Fibroblast of skin of scalp (primary cell): ENCODE measurements around the gene PRKG1.

Source experiments
- DNase-seq: peaks from one replicate; pipeline ENCODE4 v3.0.0-alpha.2; 2013

Gene PRKG1

GRCh38 chr10:51076299-51076841 is 2.1 kb downstream of the PRKG1 start:
- no peak for DNase-seq

- DNase-seq, result no peak
These were observed 2.8 kb downstream of the PRKG1 start for GRCh38 chr10:51077074-51077473.

DNA sequence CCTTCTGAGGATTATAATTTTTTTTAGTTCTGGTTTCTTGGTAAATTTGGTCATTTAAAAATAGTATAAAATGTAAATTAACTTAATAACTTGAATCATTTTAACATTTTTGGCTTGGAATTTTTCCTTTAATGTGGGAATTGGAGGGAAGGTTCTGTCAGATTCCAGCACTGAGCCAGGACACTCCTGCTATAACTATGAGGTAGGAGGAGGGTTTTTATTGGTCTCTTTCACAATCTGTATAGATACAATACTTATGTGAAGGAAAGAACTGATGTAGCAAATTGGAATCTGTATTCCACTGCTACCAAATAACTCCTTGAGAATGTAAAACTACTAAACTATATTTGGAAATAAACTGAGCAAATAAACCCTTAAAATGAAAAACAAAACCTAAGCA is 3.2 kb downstream of the PRKG1 start:
- DNase-seq, result no peak

GRCh38 chr10:51079331-51079730 is 5.0 kb downstream of the PRKG1 start:
- peak; percentile 12 for DNase-seq

- DNase-seq, result no peak
These were observed 5.5 kb downstream of the PRKG1 start for GRCh38 chr10:51079766-51080165.

- no peak for DNase-seq
These were observed 6.2 kb downstream of the PRKG1 start for GRCh38 chr10:51080311-51081006.

GRCh38 chr10:51082857-51083256 is 8.6 kb downstream of the PRKG1 start:
- DNase-seq, result no peak

GRCh38 chr10:51083356-51083853 is 9.1 kb downstream of the PRKG1 start:
- peak; percentile 52 for DNase-seq

- DNase-seq, result no peak
These were observed 10.9 kb downstream of the PRKG1 start for GRCh38 chr10:51085204-51085603.

- peak; percentile 52 for DNase-seq
These were observed 12.4 kb downstream of the PRKG1 start for GRCh38 chr10:51086710-51087109.

GRCh38 chr10:51087114-51087513 is 12.8 kb downstream of the PRKG1 start:
- no peak for DNase-seq

DNA sequence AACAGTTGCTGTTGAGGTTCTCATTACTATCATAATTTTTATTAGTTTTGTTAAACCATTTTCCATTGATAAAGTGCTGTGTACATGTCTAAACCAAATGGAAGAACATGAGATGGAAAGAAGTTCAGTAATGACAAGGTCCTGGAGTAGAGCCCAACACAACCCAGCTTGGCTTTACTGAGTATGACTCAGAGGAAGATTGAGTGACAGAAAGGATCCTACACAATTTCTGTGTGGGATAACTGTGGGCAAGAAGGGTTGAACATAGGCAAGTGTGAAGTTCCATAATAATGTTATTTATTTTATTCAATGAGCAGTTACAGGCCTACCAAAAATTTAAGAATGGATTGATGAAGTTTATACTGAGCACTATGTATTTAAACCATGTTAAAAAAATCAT is 15.9 kb downstream of the PRKG1 start:
- peak; percentile 47 for DNase-seq

- DNase-seq, result peak; percentile 36
These were observed 18.1 kb downstream of the PRKG1 start for GRCh38 chr10:51092402-51092801.

DNA sequence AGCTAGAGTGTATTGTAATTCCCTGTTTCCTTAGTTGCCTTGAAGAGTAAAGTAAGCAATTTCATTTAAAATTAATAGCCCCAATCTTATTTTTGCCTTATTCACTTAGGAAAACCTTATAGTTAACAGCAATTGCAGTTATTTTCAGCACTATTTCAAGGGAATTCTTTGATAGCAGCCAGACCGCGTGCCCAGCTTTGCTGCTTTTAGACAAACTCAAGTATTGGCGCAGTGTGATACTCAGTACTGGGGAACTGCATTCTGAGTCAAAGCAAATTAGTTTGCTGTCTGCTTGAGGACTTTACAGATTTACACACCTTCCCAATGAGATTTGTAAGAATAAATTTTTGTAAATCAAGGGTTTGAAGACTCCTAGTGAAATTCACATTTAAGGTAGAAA is 21.2 kb downstream of the PRKG1 start:
- no peak for DNase-seq

- DNase-seq, result peak; percentile 30
These were observed 23.3 kb downstream of the PRKG1 start for GRCh38 chr10:51097546-51097945.

DNA sequence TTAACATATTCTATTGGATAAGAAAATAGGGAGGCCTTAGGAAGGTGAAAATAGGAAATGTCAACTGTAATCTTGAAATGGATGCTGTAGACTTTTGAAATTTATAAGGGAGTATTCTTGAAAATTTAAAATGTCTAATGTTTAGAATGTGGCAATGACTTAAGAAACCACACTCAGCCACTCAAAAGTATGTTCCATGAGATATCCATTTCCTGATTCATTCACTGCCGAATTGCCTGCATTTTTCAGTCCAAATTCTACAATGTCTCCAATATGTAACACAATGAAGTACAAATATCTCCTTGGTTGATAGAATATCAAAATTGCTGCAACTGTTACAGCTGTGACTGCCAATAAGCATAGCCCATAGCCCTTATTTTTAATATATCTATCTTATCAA is 25.9 kb downstream of the PRKG1 start:
- peak; percentile 46 for DNase-seq

DNA sequence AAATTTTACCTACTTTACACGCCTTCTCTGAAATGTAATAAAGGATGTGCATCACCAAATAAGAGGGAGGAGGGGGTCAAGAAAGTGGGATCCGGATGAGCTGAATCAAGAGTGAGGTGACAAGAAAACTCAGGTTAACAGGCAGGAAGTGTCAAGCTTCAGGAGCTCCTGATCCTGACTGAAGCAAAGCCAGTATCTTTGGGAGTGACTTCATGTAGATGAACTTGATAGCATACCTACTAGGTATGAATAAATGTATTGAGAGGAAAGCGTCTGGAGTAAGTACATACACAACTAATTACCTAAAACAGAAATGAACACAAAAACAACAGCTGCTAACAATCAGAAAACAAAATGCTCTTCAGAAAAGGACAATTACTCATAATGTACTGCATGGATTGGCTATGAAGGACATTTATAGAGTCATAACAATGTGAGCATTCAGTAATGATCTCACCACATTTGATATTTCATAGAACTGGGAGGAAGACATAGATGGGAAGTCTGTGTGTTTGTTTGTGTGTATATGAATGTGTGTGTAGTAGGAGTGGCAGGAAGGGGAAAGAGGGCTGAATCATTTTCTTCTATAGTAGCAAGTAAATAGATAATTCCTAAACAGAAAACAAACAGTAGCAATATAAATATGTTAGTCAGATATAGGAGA is 29.4 kb downstream of the PRKG1 start:
- DNase-seq, result no peak

- peak; percentile 48 for DNase-seq
These were observed 32.1 kb downstream of the PRKG1 start for GRCh38 chr10:51106311-51106945.

DNA sequence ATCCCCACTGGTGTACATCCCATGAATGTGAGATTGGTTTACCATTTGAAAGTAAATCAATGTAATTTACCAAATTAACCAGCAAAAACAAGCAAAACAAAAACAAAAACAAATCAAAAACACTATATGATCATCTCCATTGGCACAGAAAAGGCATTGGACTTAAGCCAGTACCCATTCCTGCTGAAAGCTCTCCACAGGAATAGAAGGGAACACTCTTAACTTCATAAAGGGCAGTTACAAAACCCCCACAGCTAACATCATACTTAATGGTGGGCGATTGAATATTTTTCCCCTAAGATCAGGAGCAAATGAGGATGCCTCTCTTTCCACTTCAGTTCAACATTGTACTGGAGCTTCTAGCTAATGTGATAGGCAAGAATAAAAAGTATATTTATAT is 34.1 kb downstream of the PRKG1 start:
- no peak for DNase-seq

DNA sequence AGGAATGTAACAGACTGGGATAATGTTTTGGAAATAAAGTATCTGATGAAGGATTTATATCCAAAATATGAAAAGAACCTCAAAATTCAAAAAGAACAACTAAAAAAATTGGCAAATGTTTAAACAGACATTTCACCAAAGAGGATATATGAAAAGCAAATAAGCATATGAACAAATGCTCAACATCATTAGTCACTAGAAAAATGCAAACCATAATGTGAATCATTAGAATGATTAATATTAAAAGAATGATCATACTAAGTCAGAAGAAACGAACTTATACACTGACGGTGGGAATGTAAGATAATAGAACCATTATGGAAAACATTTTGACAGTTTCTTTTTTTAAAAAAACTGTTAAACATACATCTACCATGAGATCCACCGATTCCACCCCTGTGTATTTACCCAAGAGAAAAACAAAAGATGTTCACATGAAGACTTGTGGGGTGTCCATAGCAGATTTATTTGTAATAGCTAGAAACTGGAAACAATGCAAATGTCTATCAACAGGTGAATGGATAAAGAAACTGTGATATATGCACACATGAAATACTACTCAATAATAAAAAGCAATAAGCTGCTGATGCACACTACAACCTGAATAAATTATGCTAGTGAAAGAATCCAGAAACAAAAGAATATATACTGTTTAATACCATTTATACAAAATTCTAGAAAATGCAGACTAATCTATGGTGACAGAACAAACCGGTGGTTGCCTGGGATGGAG is 35.7 kb downstream of the PRKG1 start:
- DNase-seq, result peak; percentile 85

- DNase-seq, result no peak
These were observed 37.7 kb downstream of the PRKG1 start for GRCh38 chr10:51112013-51112412.

DNA sequence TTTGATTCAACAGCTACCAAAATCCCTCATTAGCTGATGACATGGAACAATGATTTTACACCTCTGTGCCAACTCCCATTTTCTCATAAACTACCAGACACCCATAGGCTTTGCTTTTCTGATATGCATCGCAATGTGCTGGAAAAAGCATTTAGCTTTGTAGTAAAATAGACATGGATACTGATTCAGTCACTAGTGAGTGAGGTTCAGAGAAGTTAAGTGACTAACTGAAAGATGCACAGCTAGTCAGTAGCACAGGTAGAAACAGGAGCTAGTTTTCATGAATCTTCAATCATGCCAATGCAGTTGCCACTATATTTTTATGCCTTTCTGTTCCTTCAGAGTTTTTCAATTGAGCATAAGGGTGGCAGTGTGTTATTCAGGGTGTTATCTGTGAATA is 38.7 kb downstream of the PRKG1 start:
- no peak for DNase-seq
